ENCODE data around the gene LENG1.
A peak's percentile ranks its signal among the peaks of the same experiment; 100 is the strongest.

Gene LENG1

GRCh38 chr19:54137699-54138488 is 21.6 kb downstream of the LENG1 start, which contains the start of gene CNOT3:
Gene CNOT3, plus strand, starts transcription at chr19:54137762. Its CDS starts 5,217 bp downstream, at chr19:54142979.
- FAIRE-seq: no peak

- peak; percentile 99 for FAIRE-seq
These were observed 22.4 kb downstream of the LENG1 start for GRCh38 chr19:54136864-54137698.

- FAIRE-seq: no peak
These were observed 23.2 kb downstream of the LENG1 start for GRCh38 chr19:54136086-54136863.

GRCh38 chr19:54133957-54134590 is 25.4 kb downstream of the LENG1 start:
- no peak for FAIRE-seq

DNA sequence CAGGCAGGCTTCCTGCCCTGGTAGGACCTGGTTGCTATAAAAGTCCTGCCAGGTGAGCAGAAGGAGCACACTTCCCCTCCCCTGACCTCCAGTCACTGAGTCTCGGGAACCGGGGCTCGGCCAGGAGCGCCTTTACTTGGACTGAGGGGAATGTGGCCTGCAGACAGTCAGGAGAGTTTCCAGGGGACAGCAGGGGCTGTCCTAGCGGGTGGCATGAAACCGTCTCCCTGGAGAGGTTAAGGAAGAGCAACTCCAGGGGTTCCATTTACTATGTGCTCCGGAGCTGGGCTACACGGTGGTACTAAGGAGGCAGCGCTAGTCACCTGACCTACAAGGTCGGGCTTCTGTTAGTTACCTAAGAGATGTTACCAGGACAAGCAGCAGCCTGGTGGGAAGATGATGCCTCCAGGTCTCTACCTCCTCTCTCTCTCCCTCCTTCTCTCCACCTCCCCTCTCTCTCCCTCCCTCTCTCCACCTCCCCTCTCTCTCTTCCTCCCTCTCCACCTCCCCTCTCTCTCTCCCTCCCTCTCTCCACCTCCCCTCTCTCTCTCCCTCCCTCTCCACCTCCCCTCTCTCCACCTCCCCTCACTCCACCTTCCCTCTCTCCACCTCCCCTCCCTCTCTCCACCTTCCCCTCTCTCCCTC is 26.1 kb downstream of the LENG1 start:
- FAIRE-seq: no peak

- no peak for FAIRE-seq
These were observed 29.9 kb downstream of the LENG1 start for GRCh38 chr19:54129617-54129996.

- no peak for FAIRE-seq
These were observed 30.5 kb downstream of the LENG1 start for GRCh38 chr19:54128796-54129616.

DNA sequence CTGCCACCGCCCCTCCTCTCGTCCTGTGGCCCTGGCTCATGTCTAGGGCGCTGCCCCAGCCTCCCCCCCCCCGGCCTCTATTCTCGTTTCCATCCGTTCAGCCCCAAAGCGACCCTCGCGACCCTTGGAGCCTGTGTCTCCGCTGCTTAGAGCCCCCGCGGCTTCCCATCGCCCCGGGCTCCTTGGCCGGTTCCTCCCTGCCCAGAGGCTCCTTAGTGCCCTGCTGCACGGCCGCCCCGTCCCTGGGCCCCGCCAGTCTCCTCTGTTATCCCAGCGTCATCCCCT is 31.1 kb downstream of the LENG1 start:
- FAIRE-seq: no peak

GRCh38 chr19:54127688-54128440 is 31.7 kb downstream of the LENG1 start:
- no peak for FAIRE-seq

DNA sequence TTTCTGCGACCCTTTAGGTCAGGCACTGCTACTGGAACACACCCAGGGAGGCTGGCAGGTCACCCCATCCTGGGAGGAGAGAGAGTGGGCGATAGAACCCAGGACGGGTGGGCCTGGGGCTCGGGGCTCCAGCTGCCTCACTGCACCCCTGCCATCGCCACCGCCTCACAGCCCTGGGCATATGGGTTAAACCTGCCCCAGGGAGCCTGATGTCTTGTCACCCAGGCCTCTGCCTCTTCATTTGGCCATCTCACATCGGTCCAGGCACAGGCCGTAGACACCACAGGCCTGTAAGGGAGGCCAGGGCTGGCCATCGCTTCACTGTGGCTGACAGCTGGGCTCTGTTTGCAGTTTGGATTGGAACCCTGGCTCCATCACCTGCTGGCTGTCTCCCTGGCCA is 33.8 kb downstream of the LENG1 start:
- FAIRE-seq: no peak

GRCh38 chr19:54124393-54124792 is 35.1 kb downstream of the LENG1 start:
- FAIRE-seq: no peak

DNA sequence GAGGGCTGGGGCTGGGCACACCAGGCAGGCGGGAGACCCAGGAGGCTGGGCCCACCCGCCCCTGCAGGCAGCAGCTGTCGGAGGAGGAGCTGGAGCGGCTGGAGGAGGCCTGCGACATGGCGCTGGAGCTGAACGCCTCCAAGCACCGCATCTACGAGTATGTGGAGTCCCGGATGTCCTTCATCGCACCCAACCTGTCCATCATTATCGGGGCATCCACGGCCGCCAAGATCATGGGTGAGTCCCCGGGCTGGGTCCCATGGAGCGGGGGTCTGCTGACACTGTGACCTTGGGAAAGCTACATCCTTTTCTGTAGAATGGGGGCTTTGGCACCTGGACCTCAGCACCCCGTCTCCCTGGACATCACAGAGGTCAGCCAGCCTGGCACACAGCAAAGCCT is 35.8 kb downstream of the LENG1 start:
- FAIRE-seq: no peak

DNA sequence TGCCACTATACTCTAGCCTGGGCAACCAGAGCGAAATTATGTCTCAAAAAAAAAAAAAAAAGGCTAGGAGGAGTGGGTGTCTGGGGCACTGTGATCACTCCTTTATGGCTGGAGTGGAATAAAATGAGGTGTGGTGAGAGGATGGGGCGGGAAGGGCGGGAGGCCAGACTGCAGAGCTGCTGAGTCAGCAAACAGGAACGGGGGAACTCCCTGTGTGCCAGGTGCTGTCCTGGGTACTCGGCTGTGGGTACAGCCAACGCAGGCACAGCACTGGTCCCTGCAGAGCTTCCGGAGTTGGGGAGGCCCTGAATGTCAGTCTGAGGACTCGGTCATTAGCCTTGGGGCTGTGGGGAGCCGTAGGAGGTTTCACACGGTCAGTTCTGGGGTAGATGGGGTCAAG is 38.3 kb downstream of the LENG1 start:
- FAIRE-seq: no peak

GRCh38 chr19:54115109-54116063 is 44.1 kb downstream of the LENG1 start, which contains the start of the genes PRPF31 and TFPT:
Gene PRPF31, plus strand, starts transcription at chr19:54115754. Its CDS starts 2,525 bp downstream, at chr19:54118279.
Gene TFPT, minus strand, starts transcription at chr19:54115657. Its CDS starts 388 bp downstream, at chr19:54115269.
- no peak for FAIRE-seq

DNA sequence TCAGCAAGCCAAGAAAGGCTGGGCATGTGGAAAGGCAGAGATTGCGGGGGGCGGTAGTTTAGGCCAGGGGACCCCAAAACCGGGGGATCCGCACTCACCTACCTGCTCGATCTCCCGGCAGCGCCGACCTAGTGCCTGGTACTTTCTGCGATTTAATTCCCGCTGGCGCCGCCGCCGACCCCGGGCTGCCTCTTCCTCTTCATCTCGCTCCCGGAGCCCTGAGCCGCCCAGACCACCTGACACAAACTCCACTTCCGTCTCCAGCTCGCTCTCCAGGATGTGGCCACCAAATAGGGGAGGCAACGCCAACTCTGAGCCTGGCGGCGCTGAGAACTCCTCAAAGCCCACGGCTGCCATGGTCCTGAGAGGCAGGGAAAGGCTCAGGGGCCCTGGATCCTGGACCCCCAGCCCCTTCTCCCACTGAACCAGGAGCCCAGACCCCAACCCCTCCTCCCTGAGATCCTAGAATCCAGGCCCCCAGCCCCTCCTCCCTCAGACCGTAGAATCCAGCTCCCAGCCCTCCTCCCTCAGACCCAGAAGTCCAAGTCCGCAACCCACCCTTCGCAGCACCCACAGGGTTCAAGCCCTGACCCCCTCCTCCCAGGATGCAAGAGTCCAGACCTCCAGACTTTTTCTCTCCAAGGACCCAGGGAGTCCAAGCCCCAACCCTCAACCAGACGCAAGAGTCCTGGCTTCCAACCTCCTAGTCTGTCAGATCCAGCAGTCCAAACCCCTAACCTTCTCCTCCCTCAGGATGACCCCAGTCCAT is 45.0 kb downstream of the LENG1 start:
- no peak for FAIRE-seq

DNA sequence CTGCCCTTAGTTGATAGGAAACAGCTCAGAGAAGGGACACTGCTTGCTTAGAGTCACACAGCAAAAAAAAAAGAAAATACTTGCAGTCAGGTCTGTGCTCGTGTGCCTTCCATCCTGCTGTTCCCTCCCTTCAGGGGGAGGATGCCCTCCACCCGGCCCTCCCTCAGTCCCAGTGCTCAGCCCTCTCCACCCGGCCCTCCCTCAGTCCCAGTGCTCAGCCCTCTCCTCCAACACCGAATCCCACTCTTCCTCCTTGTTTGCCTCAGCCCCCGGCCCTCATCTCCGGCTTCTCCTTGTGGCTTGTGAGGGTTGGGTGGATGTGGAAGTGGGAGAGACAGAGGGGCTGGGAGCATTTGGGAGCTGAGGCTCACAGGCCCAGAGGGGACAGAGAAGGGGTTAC is 49.9 kb downstream of the LENG1 start:
- FAIRE-seq: no peak

- FAIRE-seq: no peak
These were observed 51.0 kb downstream of the LENG1 start for GRCh38 chr19:54108496-54108895.

GRCh38 chr19:54107876-54108490 is 51.5 kb downstream of the LENG1 start:
- no peak for FAIRE-seq
